Mesenchymal stem cell (in vitro differentiated cells and primary cell): Measurements from ENCODE around the gene CACNA1C.

Experiments used
- DNase-seq: peaks from one replicate; pipeline ENCODE4 v3.0.0-alpha.2; 2013
- H2AFZ ChIP-seq: one replicate; pipeline ENCODE4 v1.6.1; 2013; ENCODE audit warnings: low read depth, mild to moderate bottlenecking, control low read depth, inconsistent platforms, low read length, moderate library complexity
- H2AK5ac ChIP-seq: 2 replicates; pipeline ENCODE4 v1.6.1; 2013; ENCODE audit warnings: low read length, moderate library complexity, mild to moderate bottlenecking, inconsistent platforms; ENCODE audit not compliant: severe bottlenecking
- H2BK120ac ChIP-seq: one replicate; pipeline ENCODE4 v1.6.1; 2013; ENCODE audit warnings: low read depth, mild to moderate bottlenecking, inconsistent platforms, low read length, moderate library complexity
- H2BK12ac ChIP-seq, 2 experiments: one replicate each; pipeline ENCODE4 v1.6.1; 2013; ENCODE audit warnings: inconsistent platforms in 2 of 2, low read length in 2 of 2, mild to moderate bottlenecking in 2 of 2, moderate library complexity in 2 of 2, control low read depth in 1 of 2
- H2BK15ac ChIP-seq: one replicate; pipeline ENCODE4 v1.6.1; 2013; ENCODE audit warnings: mild to moderate bottlenecking, low read depth, inconsistent platforms; ENCODE audit not compliant: poor library complexity, severe bottlenecking
- H2BK5ac ChIP-seq: 2 replicates; pipeline ENCODE4 v1.6.1; 2013; ENCODE audit warnings: low read depth, mild to moderate bottlenecking, low read length, control low read depth, inconsistent platforms; ENCODE audit not compliant: poor library complexity, severe bottlenecking
- H3K14ac ChIP-seq, 2 experiments: one replicate each; pipeline ENCODE4 v1.6.1; 2013; ENCODE audit warnings: inconsistent platforms in 2 of 2, low read length in 2 of 2, control low read depth in 1 of 2, mild to moderate bottlenecking in 1 of 2, moderate library complexity in 1 of 2
- H3K18ac ChIP-seq, 2 experiments: one replicate each; pipeline ENCODE4 v1.6.1; 2013; ENCODE audit warnings: inconsistent platforms in 2 of 2, low read length in 2 of 2, control low read depth in 1 of 2, low read depth in 1 of 2, mild to moderate bottlenecking in 1 of 2
- H3K23ac ChIP-seq, 2 experiments: one replicate each; pipeline ENCODE4 v1.6.1; 2013; ENCODE audit warnings: inconsistent platforms in 2 of 2, low read length in 2 of 2, mild to moderate bottlenecking in 2 of 2, moderate library complexity in 2 of 2, control low read depth in 1 of 2
- H3K27ac ChIP-seq: 2 replicates; pipeline ENCODE4 v1.5.1; 2013; ENCODE audit warnings: mild to moderate bottlenecking, moderate library complexity, low read length, control low read depth, inconsistent platforms; ENCODE audit not compliant: poor library complexity, severe bottlenecking
- H3K27me3 ChIP-seq, 2 experiments: 2 replicates each; pipeline versions ENCODE4 v1.6.1 to v1.7.0; 2013; ENCODE audit warnings: low read length in 2 of 2, mild to moderate bottlenecking in 2 of 2, moderate library complexity in 2 of 2, control low read depth in 1 of 2, inconsistent platforms in 1 of 2; ENCODE audit not compliant: control insufficient read depth in 1 of 2, insufficient read depth in 1 of 2
- H3K36me3 ChIP-seq, 2 experiments: 2 replicates each; pipeline versions ENCODE4 v1.6.1 to v1.7.0; 2013; ENCODE audit warnings: low read length in 2 of 2, control low read depth in 1 of 2, inconsistent platforms in 1 of 2, low read depth in 1 of 2, mild to moderate bottlenecking in 1 of 2; ENCODE audit not compliant: insufficient read depth in 2 of 2, control insufficient read depth in 1 of 2
- H3K4ac ChIP-seq, 2 experiments: one replicate each; pipeline ENCODE4 v1.6.1; 2013; ENCODE audit warnings: inconsistent platforms in 2 of 2, low read length in 2 of 2, mild to moderate bottlenecking in 2 of 2, moderate library complexity in 2 of 2, control low read depth in 1 of 2, low read depth in 1 of 2
- H3K4me1 ChIP-seq: 2 replicates; pipeline ENCODE4 v1.6.1; 2013; ENCODE audit warnings: low read depth, low read length, control low read depth; ENCODE audit not compliant: control insufficient read depth, insufficient read depth
- H3K4me2 ChIP-seq: 2 replicates; pipeline ENCODE4 v1.6.1; 2013; ENCODE audit warnings: low read length, mild to moderate bottlenecking, inconsistent platforms; ENCODE audit not compliant: poor library complexity, severe bottlenecking
- H3K4me3 ChIP-seq, 2 experiments: 2 replicates each; pipeline versions ENCODE4 v1.5.1 to v1.7.0; 2013; ENCODE audit warnings: low read length in 2 of 2, mild to moderate bottlenecking in 2 of 2, control low read depth in 1 of 2, low read depth in 1 of 2; ENCODE audit not compliant: insufficient read depth in 1 of 2
- H3K79me1 ChIP-seq: replicated peaks from 2 replicates; pipeline ENCODE4 v1.6.1; 2013; ENCODE audit warnings: mild to moderate bottlenecking, control low read depth, low read length, inconsistent platforms; ENCODE audit not compliant: poor library complexity, severe bottlenecking
- H3K9ac ChIP-seq: 2 replicates; pipeline ENCODE4 v1.7.0; 2013; ENCODE audit warnings: mild to moderate bottlenecking, low read length, moderate library complexity
- H3K9me3 ChIP-seq: 2 replicates; pipeline ENCODE4 v1.7.0; 2013; ENCODE audit warnings: mild to moderate bottlenecking, low read length; ENCODE audit not compliant: control insufficient read depth
- H4K8ac ChIP-seq: one replicate; pipeline ENCODE4 v1.6.1; 2013; ENCODE audit warnings: inconsistent platforms, mild to moderate bottlenecking, low read length, moderate library complexity
- H4K91ac ChIP-seq: one replicate; pipeline ENCODE4 v1.6.1; 2013; ENCODE audit warnings: mild to moderate bottlenecking, low read length, inconsistent platforms
- WGBS: methylation state at CpG from one replicate; pipeline ENCODE4 v1.1.7; 2013; ENCODE audit warnings: mixed read lengths; 5-methylcytosine and 5-hydroxymethylcytosine counted together

Gene CACNA1C

GRCh38 chr12:2461645-2462044 is 408.9 kb downstream of the CACNA1C start:
- 97% methylated on average over 12 of the region's 12 CpGs for WGBS
- no peak overlapping the region for H2AK5ac ChIP-seq
- no peak overlapping the region for H3K9ac ChIP-seq
- H2BK5ac ChIP-seq = no peak overlapping the region
- no peaks in the 10 kb centered on the region for H3K4me1 ChIP-seq
- no peaks in the 10 kb centered on the region for H3K9me3 ChIP-seq
- no peak overlapping the region for H3K27ac ChIP-seq
- no peak overlapping the region for H2BK15ac ChIP-seq
- H4K91ac ChIP-seq = no peak overlapping the region
- H2BK12ac ChIP-seq = no peak overlapping the region
- H3K4me3 ChIP-seq = no peak overlapping the region
- no peak overlapping the region for H4K8ac ChIP-seq
- peaks cover 4 to 68% of the 10 kb centered on the region in 2 experiments for H3K36me3 ChIP-seq
- no peak overlapping the region for H2AFZ ChIP-seq
- H3K27me3 ChIP-seq = peaks cover 0 to 12% of the 10 kb centered on the region in 2 experiments
- no peak overlapping the region for H3K14ac ChIP-seq
- no peak overlapping the region for H3K4ac ChIP-seq
- H3K23ac ChIP-seq = no peak overlapping the region
- no peak overlapping the region for H3K18ac ChIP-seq
- H3K79me1 ChIP-seq = no peaks in the 10 kb centered on the region
- no peak for DNase-seq
- H2BK120ac ChIP-seq = no peak overlapping the region
- H3K4me2 ChIP-seq = no peak overlapping the region

- no peak overlapping the region for H3K18ac ChIP-seq
- 92% methylated on average over 14 of the region's 14 CpGs for WGBS
- H2BK5ac ChIP-seq = no peak overlapping the region
- H3K4me3 ChIP-seq = no peak overlapping the region
- no peak overlapping the region for H3K4me2 ChIP-seq
- no peak overlapping the region for H2BK15ac ChIP-seq
- no peak overlapping the region for H2AK5ac ChIP-seq
- no peak overlapping the region for H3K23ac ChIP-seq
- no peak overlapping the region for H3K14ac ChIP-seq
- H2BK120ac ChIP-seq = no peak overlapping the region
- H3K79me1 ChIP-seq = no peaks in the 10 kb centered on the region
- no peak overlapping the region for H3K9ac ChIP-seq
- H3K27me3 ChIP-seq = peaks cover 0 to 13% of the 10 kb centered on the region in 2 experiments
- H2BK12ac ChIP-seq = no peak overlapping the region
- no peaks in the 10 kb centered on the region for H3K4me1 ChIP-seq
- no peak overlapping the region for H3K27ac ChIP-seq
- H4K91ac ChIP-seq = no peak overlapping the region
- H3K9me3 ChIP-seq = no peaks in the 10 kb centered on the region
- no peak for DNase-seq
- H3K4ac ChIP-seq = no peak overlapping the region
- peaks cover 4 to 68% of the 10 kb centered on the region in 2 experiments for H3K36me3 ChIP-seq
- no peak overlapping the region for H2AFZ ChIP-seq
- no peak overlapping the region for H4K8ac ChIP-seq
These were observed 409.3 kb downstream of the CACNA1C start for GRCh38 chr12:2462087-2462486.

DNA sequence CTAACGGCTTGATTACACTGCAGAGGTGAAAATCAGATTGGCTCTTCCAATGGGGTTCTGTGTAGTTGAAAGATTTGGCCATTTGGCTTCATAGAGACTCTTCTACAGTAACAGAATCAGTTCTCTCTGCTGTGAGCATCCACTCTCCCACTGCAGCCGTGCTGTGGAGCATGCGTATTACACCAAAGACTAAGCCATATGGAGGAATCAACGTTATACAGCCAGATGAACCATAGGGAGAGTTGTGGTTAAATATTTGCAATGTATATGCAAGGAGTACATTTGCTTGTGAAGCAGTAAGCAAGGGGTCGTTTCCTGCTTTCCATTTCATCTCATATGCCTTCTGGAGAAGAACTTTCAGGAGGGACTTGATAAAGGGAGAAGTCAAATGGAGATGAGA is 410.9 kb downstream of the CACNA1C start:
- H3K79me1 ChIP-seq = no peaks in the 10 kb centered on the region
- no peak overlapping the region for H3K4me3 ChIP-seq
- H2BK5ac ChIP-seq = no peak overlapping the region
- H2BK12ac ChIP-seq = no peak overlapping the region
- H3K27ac ChIP-seq = no peak overlapping the region
- no peak overlapping the region for H2AK5ac ChIP-seq
- H3K9me3 ChIP-seq = no peaks in the 10 kb centered on the region
- H4K91ac ChIP-seq = no peak overlapping the region
- no peak overlapping the region for H3K23ac ChIP-seq
- H3K4ac ChIP-seq = no peak overlapping the region
- no peaks in the 10 kb centered on the region for H3K4me1 ChIP-seq
- H3K4me2 ChIP-seq = no peak overlapping the region
- no peak overlapping the region for H4K8ac ChIP-seq
- H2BK120ac ChIP-seq = no peak overlapping the region
- peaks cover 4 to 55% of the 10 kb centered on the region in 2 experiments for H3K36me3 ChIP-seq
- H2AFZ ChIP-seq = no peak overlapping the region
- no peak overlapping the region for H3K9ac ChIP-seq
- H3K18ac ChIP-seq = no peak overlapping the region
- peaks cover 0 to 13% of the 10 kb centered on the region in 2 experiments for H3K27me3 ChIP-seq
- H2BK15ac ChIP-seq = no peak overlapping the region
- 67% methylated on average over 5 of the region's 5 CpGs for WGBS
- no peak overlapping the region for H3K14ac ChIP-seq
- no peak for DNase-seq

DNA sequence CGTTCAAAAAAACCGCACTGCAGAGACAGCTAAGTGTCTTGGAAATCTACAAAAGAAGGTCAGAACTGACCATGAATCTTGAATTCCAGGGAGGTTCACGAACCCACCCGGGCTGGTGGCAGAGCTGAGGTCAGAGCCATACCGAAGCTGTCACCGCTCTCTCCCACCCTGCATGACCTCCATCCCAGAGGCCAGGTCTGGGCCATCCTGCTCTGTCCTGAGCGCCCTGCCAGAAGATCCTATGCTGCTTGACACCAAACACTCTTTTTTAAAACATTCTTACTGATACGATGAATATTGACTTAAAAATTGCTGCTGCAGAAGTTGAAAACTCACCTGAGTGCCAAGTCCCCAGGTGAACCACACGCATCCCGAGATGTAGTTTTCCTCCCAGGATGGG is 412.9 kb downstream of the CACNA1C start:
- no peak overlapping the region for H3K27ac ChIP-seq
- no peak overlapping the region for H2BK12ac ChIP-seq
- H3K14ac ChIP-seq = no peak overlapping the region
- no peak overlapping the region for H2BK120ac ChIP-seq
- no peak overlapping the region for H4K91ac ChIP-seq
- H3K4me2 ChIP-seq = no peak overlapping the region
- no peaks in the 10 kb centered on the region for H3K4me1 ChIP-seq
- no peak overlapping the region for H3K4ac ChIP-seq
- WGBS = 93% methylated on average over 10 of the region's 10 CpGs
- no peak overlapping the region for H4K8ac ChIP-seq
- no peak overlapping the region for H3K4me3 ChIP-seq
- no peak for DNase-seq
- peaks cover 0 to 13% of the 10 kb centered on the region in 2 experiments for H3K27me3 ChIP-seq
- H2AK5ac ChIP-seq = no peak overlapping the region
- no peak overlapping the region for H3K23ac ChIP-seq
- no peaks in the 10 kb centered on the region for H3K79me1 ChIP-seq
- no peak overlapping the region for H3K18ac ChIP-seq
- H3K36me3 ChIP-seq = peaks cover 4 to 38% of the 10 kb centered on the region in 2 experiments
- H2BK5ac ChIP-seq = no peak overlapping the region
- no peak overlapping the region for H3K9ac ChIP-seq
- no peak overlapping the region for H2AFZ ChIP-seq
- no peak overlapping the region for H2BK15ac ChIP-seq
- H3K9me3 ChIP-seq = no peaks in the 10 kb centered on the region
